ENCODE measurements around the gene FER.

Gene FER

GRCh38 chr5:108937221-108937620 is 189.5 kb downstream of the FER start:
- no peak for TF ChIP-seq CTCF (IDR thresholded peaks at IDR 0.05; ENCODE audit: insufficient read depth, low read depth, low read length, missing control alignments)
- no peak overlapping the region for H3K4me3 ChIP-seq (ENCODE audit: low read length)
- no peak for DNase-seq (ENCODE audit: low read depth)

GRCh38 chr5:108940506-108940905 is 192.8 kb downstream of the FER start:
- TF ChIP-seq CTCF (IDR thresholded peaks at IDR 0.05; ENCODE audit: insufficient read depth, low read depth, low read length, missing control alignments) = no peak
- DNase-seq (ENCODE audit: low read depth) = no peak
- no peak overlapping the region for H3K4me3 ChIP-seq (ENCODE audit: low read length)

- no peak overlapping the region for H3K4me3 ChIP-seq (ENCODE audit: low read length)
- no peak for DNase-seq (ENCODE audit: low read depth)
- TF ChIP-seq CTCF (IDR thresholded peaks at IDR 0.05; ENCODE audit: insufficient read depth, low read depth, low read length, missing control alignments) = no peak
These were observed 194.0 kb downstream of the FER start for GRCh38 chr5:108941746-108942145.

GRCh38 chr5:108942701-108943100 is 195.0 kb downstream of the FER start:
- no peak overlapping the region for H3K4me3 ChIP-seq (ENCODE audit: low read length)
- no peak for TF ChIP-seq CTCF (IDR thresholded peaks at IDR 0.05; ENCODE audit: insufficient read depth, low read depth, low read length, missing control alignments)

GRCh38 chr5:108945094-108945493 is 197.4 kb downstream of the FER start:
- TF ChIP-seq CTCF (IDR thresholded peaks at IDR 0.05; ENCODE audit: insufficient read depth, low read depth, low read length, missing control alignments) = no peak
- H3K4me3 ChIP-seq (ENCODE audit: low read length) = no peak overlapping the region
- no peak for DNase-seq (ENCODE audit: low read depth)

More at GRCh38 chr5:108942701-108943100, 195.0 kb downstream of the FER start:
- DNase-seq (ENCODE audit: low read depth) = no peak

- DNase-seq (ENCODE audit: low read depth) = no peak
- TF ChIP-seq CTCF (IDR thresholded peaks at IDR 0.05; ENCODE audit: insufficient read depth, low read depth, low read length, missing control alignments) = no peak
- H3K4me3 ChIP-seq (ENCODE audit: low read length) = no peak overlapping the region
These were observed 198.3 kb downstream of the FER start for GRCh38 chr5:108946008-108946407.

- no peak for TF ChIP-seq CTCF (IDR thresholded peaks at IDR 0.05; ENCODE audit: insufficient read depth, low read depth, low read length, missing control alignments)
- H3K4me3 ChIP-seq (ENCODE audit: low read length) = no peak overlapping the region
- DNase-seq (ENCODE audit: low read depth) = no peak
These were observed 199.5 kb downstream of the FER start for GRCh38 chr5:108947164-108947563.

Data from epithelial cell of esophagus (primary cell).